ENCODE data around the gene SDS. TPM values are rescaled to one million over a fixed set of nuclear protein-coding genes. Genes with fewer than 3 reads are reported as not detected.

Gene SDS
- polyA plus RNA-seq, 10 donors = 0.19 TPM; not detected in 9

- no peak for DNase-seq
Observed at GRCh38 chr12:113348849-113349536, 54.7 kb downstream of the SDS start.

- no peak for DNase-seq
Observed at GRCh38 chr12:113347892-113348291, 55.8 kb downstream of the SDS start.

- DNase-seq = no peak
Observed at GRCh38 chr12:113347107-113347506, 56.6 kb downstream of the SDS start.

- DNase-seq = no peak
Observed at GRCh38 chr12:113346353-113346752, 57.3 kb downstream of the SDS start.

GRCh38 chr12:113345318-113345717 lies 58.4 kb downstream of the SDS start:
- no peak for DNase-seq

Other genes with a start within 250 kb of the SDS start
- 10 to 100 TPM; 41.8 to 75.7 (median 51.7) TPM for gene DDX54, start 218.4 kb downstream of the SDS start, polyA plus RNA-seq (ENCODE audit: insufficient read length in 10 of 10)
- 10 to 100 TPM in 2 of 10 donors, 1 to 10 TPM in 8; 6.9 to 11.0 (median 9.1) TPM for gene RITA1, start 218.2 kb downstream of the SDS start, polyA plus RNA-seq (ENCODE audit: insufficient read length in 10 of 10)
- gene TPCN1, start 182.4 kb downstream of the SDS start, polyA plus RNA-seq (ENCODE audit: insufficient read length in 10 of 10) = 10 to 100 TPM; 20.7 to 55.2 (median 32.0) TPM
- 10 to 100 TPM in 9 of 10 donors, 1 to 10 TPM in 1; 9.8 to 17.8 (median 13.5) TPM for gene SLC8B1, start 68.8 kb downstream of the SDS start, polyA plus RNA-seq (ENCODE audit: insufficient read length in 10 of 10)
- gene PLBD2, start 45.3 kb downstream of the SDS start, polyA plus RNA-seq (ENCODE audit: insufficient read length in 10 of 10) = 10 to 100 TPM; 12.7 to 17.2 (median 13.6) TPM
- gene SDSL, start 18.5 kb upstream of the SDS start, polyA plus RNA-seq (ENCODE audit: insufficient read length in 10 of 10) = 1 to 10 TPM in 9 of 10 donors, under 1 TPM in 1; 0.61 to 2.1 (median 1.4) TPM
- gene LHX5, start 68.0 kb upstream of the SDS start, polyA plus RNA-seq (ENCODE audit: insufficient read length in 10 of 10) = not detected

All from muscle of back (tissue), 11 donors.